Ecto neural progenitor cell (in vitro differentiated cells): ENCODE data around the gene ROBO2.

ENCODE experiments used
- DNase-seq: peaks from one replicate; pipeline ENCODE4 v3.0.0-alpha.2; 2018; ENCODE audit warnings: low spot score

Gene ROBO2, protein sequence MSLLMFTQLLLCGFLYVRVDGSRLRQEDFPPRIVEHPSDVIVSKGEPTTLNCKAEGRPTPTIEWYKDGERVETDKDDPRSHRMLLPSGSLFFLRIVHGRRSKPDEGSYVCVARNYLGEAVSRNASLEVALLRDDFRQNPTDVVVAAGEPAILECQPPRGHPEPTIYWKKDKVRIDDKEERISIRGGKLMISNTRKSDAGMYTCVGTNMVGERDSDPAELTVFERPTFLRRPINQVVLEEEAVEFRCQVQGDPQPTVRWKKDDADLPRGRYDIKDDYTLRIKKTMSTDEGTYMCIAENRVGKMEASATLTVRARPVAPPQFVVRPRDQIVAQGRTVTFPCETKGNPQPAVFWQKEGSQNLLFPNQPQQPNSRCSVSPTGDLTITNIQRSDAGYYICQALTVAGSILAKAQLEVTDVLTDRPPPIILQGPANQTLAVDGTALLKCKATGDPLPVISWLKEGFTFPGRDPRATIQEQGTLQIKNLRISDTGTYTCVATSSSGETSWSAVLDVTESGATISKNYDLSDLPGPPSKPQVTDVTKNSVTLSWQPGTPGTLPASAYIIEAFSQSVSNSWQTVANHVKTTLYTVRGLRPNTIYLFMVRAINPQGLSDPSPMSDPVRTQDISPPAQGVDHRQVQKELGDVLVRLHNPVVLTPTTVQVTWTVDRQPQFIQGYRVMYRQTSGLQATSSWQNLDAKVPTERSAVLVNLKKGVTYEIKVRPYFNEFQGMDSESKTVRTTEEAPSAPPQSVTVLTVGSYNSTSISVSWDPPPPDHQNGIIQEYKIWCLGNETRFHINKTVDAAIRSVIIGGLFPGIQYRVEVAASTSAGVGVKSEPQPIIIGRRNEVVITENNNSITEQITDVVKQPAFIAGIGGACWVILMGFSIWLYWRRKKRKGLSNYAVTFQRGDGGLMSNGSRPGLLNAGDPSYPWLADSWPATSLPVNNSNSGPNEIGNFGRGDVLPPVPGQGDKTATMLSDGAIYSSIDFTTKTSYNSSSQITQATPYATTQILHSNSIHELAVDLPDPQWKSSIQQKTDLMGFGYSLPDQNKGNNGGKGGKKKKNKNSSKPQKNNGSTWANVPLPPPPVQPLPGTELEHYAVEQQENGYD (N-terminal part only)

DNA sequence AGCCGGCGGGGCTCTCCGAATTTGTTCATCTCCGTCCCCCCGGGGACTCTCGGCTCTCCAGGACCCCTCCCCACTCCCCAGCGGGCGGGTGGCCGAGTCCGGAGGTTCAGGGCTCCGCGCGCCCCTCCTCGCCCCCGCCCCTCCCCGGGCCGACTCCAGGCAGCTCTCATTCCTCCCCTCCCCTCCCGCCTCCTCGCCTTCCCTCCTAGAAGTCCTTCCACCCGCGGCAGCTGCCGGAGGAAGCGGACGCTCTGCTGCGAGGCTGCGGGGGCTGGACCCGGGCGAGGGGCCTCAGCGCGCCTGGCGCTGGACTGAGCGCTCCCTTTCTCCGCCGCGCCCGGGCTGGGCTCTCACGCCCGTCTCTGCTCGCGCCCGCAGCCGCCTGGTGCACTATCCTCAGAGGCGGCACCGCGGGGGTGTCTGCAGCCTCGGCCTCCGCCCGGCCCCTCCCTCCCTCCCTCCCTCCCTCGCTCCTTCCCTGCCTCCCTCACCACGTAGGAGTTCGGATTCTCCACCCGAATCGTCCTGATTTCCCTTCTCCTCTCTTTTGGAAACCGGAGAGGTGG, at the start of gene ROBO2:
TSS of gene ROBO2 (plus strand) at position 494 of the 566 bp plus-strand sequence. CDS start 687 bp downstream, outside the sequence.
- DNase-seq, result peak; percentile 87

DNA sequence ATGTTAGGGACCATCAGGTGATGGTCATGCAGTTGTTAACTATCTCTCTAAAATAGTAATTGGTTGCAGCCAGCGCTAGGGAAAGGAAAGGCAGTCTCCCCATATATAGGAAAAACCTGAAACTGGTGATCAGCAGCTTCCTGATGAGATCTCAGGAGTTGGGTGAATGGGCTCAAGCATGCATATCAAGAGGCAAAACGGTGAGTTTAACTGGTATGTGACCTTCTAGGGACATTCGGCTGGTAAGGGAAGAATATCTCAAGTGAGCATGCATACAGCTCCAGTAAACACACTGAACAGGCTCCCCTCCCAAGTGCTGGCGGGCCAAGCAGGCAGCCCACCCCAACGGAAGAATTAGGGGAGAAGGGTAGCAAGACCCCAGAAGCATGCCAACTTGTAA, 49.3 kb upstream of the ROBO2 start:
- no peak for DNase-seq

DNA sequence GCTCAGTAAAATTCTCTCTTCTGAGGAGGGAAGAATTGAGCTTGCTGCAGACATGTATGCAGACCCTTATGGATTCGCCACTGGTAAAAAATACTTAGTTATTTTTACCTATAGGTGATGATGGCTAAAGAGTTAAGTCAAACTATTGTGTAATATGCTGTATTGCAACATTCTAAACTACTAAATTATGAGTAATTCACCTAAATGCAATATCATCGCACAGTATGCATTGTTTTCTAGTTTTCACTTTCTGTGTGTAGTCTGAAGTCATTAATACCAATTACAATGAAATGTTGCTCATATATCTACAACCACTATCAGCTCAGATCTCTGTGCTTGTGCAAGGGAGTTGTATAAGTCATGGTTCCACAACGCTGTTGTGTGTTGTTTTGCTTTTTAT, 48.7 kb upstream of the ROBO2 start:
- DNase-seq, result no peak

DNA sequence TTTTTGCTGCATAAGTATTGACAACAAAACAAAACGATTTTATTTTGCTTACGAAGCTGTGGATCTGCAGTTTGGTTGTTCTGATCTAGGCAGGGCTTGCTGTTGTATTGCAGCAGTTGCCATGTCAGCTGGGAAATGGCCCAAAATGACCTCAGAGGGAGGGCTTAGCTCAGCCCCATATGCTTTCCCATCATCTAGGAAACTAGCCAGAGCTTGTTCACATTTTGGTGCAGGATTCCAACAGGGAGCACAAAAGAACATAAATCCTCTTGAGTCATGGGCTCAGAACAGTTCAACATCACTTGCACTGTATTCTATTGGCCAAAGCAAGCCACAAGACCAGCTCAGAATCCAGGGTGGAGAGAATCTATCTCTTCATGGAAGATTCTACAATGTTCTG, 42.2 kb upstream of the ROBO2 start:
- DNase-seq, result no peak

DNA sequence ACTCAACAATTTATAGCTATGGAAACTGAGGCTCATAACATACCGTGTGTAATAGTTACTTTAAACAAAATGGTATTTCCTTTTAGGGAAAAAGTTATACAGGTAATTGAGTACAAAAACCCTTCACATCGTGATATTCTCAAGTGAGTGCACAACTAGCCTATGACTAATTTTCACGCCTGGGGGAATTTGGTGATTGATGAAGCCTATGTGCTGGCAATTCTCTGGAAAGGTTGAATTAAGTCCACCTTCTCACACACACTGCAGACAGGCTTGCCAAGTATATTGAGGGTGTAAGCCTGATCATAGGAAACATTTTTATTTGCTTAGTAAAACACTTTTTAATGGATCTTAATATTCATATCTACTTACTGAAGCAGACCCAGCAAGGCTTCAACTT, 41.3 kb upstream of the ROBO2 start:
- no peak for DNase-seq

DNA sequence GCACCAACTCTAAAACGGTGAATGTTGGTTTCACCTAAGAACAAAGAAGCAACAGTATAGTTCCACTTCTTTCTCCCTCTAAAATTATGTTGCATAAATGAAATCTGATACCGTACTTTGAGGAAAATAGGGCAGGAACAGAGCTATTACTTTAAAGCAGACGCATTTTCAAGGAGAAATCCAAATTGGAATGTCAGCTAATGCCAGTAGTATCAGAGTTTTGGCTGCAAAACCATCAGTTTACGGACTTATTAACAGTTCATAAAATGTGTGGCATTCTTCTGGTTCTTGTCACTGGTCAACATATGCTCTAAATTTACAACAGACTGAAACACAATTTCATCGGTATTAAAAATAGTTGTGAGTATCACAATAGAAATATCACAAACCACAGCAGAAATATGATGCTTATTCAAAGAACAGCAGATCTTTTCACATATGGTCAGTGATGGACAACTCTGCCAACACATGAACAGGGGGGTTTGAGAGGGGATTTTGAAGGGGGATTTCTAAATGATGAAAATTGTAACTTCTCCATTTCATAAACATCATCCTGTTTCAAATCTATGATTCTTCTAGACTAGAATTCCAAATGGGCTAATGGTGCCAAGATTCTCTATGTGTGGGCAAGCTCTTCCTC, 38.7 kb upstream of the ROBO2 start:
- no peak for DNase-seq

DNA sequence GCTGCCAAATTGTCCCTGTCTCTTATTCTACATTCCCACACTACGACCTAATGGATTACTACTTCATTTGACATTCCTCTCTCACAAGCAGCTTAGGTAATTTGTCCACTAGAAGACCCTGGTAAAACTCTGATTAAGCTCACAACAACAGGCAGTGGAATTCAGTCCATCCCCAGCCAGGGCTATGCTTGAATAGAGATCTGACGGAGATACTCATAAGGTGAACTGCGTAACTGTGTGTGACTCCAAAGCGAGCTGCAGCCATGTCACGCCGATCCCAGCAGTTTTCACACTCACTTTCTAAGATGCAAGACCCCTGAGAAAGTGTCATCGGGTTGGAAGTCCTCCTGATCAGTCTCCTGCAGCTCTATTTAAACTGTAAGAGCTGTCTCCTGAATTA, 25.7 kb upstream of the ROBO2 start:
- DNase-seq, result peak; percentile 54

DNA sequence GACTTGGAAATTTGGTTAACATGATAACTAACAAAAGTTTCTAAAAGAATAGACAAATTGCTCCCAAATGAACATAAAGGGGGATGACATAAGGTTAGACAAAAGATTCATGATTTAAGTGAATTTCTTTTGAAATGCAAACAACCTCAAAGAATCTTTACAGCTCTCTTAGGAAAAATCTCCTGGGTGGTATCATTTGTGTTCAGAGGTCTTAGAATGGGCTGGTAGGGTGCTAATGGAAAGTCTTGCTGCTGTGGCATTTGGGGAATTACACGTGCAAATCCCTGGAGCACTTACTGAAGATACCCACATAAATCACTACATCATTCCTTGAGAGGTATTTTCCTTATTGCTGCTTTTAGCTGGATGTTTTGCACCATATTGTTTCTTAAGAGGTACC, 14.4 kb upstream of the ROBO2 start:
- DNase-seq, result no peak

DNA sequence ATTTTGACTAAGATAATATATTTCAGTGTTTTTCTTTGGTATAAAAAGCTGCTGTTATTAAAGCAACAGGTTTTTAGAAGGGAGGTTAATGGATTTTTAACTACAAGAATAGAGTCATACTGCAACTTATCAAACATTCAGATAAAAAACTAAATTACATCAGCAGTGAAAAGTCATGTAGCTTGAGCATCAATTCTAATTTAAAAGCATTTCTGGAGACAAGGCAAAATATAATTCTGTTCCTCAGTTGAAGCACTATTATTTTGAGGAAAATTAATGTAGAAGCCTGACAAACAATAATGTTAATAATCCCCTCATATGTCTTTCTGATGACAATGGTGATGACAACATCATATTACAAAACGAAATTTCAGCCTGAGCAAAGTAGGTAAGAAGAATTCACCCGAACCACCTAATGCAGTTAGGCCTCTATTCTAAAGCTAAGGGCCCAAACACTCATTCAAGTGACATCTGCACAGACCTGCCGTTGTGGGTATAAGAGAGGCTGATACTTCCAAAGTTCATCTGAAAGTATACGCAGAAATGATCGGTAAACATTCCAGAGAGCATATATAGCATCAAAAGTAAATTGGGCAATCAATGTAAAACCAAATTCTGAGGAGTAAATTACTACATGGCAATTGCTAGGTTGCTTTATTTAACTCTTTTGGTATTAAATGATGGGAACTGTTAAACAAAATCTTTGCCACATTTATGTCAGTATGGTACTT, 12.8 kb upstream of the ROBO2 start:
- no peak for DNase-seq

DNA sequence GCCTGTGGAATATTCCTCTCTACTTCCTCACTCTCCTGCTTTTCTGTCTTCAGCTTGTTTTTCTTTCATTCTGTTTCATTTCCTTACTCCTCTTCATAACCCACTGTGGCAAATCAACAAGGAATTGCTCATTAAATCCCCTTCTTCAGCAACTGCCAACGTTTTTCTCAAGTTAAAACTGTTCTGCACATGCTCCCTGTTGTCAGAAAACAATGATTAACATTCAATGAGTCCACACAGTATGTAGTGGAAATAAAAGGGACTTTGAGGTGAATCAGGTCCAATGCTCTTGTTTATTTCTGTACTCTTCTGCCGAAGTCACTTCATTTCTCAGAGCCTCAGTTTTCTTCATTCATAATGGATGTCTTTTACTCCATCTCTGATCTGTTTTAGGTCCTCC, 11.9 kb upstream of the ROBO2 start:
- no peak for DNase-seq

DNA sequence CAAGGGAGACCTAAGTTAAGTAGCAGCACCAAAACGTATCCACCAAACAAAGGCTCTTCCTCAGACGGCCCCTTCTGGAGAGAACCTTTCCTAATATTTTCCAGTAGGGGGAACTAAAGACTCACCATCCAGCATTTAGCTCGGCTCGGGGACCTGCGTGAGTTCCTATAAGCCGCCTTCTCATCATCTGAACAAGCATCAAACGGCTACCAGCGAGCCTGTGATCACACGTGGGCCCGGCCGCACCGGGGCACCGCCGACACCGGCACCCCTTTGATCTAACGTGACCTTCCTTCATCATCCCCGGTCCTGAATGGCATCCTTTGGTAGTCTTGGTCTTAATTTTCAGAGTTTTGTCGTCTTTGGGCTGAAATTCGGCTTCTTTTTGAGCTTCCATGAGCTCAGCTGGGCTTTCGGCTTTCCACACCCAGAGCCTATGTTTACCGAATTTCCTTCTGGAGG, 1.4 kb upstream of the ROBO2 start:
- DNase-seq, result peak; percentile 79

DNA sequence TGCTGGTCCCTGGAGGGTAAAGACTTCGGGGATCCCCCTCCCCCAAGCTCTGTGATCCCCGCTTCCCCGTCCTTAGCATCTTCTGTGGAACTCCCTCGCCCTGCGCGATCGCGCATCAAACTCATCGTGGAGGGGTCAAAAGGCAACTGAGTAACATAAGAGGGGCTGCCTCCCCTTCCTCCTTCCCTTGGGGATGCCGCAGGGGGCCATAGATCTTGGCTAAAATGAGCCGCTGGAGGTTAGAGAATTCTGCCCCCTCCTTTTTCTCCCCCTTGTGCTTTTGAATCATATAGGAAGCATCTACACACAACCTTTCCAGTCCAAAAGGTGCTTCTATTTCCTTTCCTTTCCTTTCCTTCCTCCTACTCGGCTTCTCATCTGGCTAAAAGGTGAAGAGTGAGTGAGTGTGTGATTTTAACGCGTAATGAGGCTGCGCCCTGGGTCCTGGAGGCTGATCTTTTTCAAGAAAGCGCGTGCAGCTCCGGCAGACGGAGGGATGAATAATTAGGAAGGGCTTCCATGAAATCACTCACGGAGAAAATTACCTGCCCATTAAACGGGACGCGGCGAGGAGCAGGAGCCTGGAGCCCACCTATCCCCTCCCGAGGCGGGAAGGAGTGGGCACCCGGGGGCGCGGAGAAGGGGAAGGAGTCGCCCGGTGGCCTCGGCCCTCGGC, 831 bp upstream of the ROBO2 start:
- peak; percentile 62 for DNase-seq

DNA sequence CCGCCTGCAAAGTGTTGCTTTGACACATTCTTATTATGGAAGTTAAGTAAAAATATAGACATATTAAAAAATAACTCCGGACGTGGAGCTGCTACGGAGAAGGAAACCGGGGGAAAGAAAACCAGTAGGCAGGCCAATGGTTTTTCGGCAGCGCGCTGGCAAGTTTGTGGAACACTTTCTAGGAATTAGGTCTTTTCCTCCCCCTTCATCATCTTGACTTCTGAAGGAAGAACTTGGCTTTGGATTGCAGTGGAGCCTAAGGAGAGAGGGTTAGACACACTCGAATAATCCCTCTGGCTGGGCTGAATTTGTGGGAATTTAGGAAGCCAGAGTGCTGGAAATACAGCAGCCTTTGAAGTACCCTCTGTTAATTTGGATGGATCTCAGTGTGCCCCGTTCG, 317 bp downstream of the ROBO2 start:
- DNase-seq, result no peak

DNA sequence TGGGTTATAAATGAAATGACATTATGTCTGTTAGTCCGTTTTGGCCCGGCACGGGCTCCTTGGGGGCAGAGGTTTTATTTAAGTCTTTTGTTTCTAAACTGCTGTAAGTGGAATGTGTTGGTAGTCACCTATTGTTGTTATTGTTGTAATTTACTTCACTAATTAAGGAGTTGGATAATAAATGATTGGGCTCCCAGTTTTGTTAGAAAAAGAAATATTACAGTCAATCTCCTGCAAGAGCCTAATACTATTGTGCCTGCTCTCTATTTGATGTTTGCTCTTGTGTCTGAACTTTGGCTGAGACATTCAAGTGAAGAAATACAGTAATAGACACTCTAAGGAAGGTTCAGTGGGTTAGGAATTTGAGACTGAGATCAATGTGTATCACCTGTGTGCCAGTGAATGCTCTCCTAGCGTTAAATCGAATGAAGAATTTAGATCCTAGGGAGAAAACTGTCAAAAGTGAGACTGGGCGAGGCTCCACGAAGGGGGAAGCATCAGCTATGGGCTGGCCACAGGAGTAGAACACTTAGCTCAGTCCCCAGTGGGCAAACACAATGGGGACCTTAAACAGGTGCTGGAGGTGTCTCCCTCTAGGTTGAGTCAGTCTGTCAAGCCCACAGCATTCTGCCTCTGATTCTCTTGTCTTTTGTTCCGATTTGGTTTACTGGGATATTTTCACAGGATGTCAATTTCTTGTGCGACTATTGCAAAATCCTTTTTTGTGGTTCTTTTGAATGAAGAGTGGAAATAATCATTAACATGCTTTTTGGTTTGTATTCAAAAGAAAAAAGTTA, 1.2 kb downstream of the ROBO2 start:
- DNase-seq, result no peak

DNA sequence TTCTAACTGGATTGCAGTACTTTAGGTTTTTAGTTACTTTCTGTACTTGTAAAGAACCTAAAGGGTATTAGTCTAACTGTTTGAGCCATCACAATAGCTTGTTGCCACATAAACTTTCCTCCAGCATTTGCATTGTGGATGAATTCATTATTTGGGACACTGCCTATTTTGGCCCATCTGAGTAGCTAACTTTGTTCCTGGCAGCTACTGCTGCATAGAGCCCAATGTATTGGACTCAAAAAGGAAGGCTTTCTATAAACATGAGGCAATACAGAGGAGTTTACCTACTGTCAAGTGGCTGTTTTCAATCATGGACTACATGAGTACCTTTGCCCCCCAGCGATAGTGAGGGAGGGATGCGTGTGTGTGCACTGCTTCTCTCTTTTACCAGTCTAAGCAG, 1.9 kb downstream of the ROBO2 start:
- DNase-seq, result no peak

DNA sequence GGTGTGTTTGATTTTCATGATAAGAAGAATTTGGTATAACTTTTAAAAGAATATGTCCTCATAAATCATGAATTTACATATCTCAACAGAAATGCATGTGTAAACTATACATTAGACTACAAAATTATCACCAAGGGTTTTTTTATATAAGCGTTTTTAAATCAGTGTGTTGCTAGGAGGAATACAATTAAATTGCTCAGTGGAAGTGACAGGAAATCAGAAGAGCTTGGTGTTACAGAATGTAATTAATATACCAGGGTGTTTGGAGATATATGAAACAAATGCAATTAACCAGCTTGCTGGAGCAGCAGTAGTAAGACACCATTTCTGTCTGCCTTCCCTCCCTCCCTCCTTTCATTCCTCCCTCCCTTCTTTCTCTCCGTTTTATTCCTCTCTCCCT, 2.4 kb downstream of the ROBO2 start:
- no peak for DNase-seq

DNA sequence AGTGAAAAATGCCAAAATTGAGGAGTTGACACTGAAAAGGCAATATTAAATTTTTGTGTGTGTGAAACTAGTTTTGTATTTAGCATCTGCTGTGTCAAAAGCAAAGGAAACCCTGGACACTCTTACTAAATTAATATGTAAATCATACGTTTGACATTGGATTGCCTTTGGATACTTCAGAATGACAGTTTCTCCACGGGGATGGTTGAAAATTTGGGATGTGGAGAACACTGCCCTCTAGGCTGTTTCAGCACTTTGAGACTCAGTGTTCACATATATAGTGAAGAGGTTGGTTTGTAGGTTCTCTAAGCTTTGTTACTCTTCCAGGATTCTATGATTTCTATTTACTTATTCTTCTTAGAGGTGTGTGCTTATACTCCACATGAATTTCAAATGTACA, 3.0 kb downstream of the ROBO2 start:
- no peak for DNase-seq

DNA sequence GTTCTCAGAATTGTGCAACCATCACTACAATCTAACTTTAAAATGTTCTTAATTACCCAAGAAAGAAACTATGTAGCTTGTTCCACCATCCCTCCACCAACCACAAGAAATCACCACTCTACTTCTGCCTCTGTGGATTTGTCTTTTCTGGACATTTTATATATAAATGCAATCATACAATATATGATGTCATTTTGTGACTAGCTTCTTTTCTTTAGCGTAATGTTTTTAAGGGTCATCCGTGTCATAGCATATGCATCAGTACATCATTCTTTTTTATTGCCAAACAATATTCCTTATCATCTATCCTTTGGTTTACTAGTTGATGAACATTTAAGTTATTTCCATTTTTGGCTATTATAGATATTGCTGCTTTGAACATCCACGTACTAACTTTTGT, 5.8 kb downstream of the ROBO2 start:
- DNase-seq, result no peak

DNA sequence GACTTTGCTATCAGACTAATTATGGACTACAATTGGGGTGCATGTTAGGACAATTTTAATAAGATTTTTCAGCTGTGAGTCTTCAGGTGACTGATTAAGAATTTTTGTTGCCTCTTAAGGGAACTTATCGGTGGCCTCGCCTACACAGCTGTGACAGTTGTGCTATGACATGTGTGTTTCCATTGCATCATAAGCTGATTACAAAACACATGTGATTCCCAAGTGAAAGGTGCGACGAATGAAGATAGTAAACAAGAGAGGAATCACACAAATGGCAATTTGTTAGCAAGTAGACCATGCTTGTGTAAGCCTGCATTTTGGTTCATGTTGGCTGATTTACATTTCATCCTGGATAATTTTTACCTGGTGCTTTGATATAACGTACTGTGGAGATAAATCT, 8.3 kb downstream of the ROBO2 start:
- no peak for DNase-seq

DNA sequence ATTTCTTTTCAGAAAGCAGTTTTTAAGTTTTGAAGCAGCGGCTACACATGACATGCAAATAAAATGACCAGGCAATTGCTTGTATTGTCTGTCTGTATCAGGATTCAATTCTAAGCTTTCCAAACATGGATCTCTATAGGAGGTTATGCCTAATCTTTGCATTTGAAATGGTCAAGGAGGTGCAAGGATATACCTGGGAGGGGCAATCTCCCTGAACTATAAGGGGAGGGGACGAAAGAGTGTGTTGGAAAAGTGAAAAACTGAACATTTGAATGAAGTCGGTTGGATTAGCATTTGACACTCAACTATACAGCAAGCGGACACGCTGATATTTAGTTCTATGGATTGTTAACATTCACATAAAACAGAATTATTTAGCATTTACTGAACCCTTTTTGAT, 11.7 kb downstream of the ROBO2 start:
- no peak for DNase-seq
